HL-60 (cell line): ENCODE measurements around the gene PIK3CB.
"Not testable (repeated sequence)": the region's sequence is repeated elsewhere in the genome, so short reads cannot be mapped to it uniquely, and the experiment has no call there.

Experiments used
- CTCF ChIP-seq: IDR thresholded peaks from one replicate; pipeline ENCODE4 v1.5.1; 2011; ENCODE audit warnings: low read length, control low read depth, inconsistent platforms; ENCODE audit not compliant: insufficient read depth
- GABPA ChIP-seq: IDR thresholded peaks from 2 replicates; pipeline ENCODE4 v1.6.1; 2012; ENCODE audit warnings: low read depth
- POLR2AphosphoS5 ChIP-seq: IDR thresholded peaks from 2 replicates; pipeline ENCODE4 v1.6.1; 2012; ENCODE audit warnings: low read depth
- REST ChIP-seq: IDR thresholded peaks from 2 replicates; pipeline ENCODE4 v1.6.1; 2012; ENCODE audit warnings: low read depth; ENCODE audit not compliant: insufficient replicate concordance
- SPI1 ChIP-seq: IDR thresholded peaks from 2 replicates; pipeline ENCODE4 v1.6.1; 2012; ENCODE audit warnings: low read depth, mild to moderate bottlenecking, borderline replicate concordance

- TF ChIP-seq CTCF, POLR2AphosphoS5, SPI1, REST, GABPA: not testable (repeated sequence)
These were observed 49.3 kb downstream of the PIK3CB start for GRCh38 chr3:138785362-138785857.
